ENCODE data around the gene TEK. TPM values are rescaled to one million over a fixed set of nuclear protein-coding genes. Genes with fewer than 3 reads are reported as not detected.

Gene TEK
- total and polyA plus RNA-seq, 10 of the 15 experiments (the other 5 are each of a cell fraction or from before 2014, with no cell fraction given): not detected

GRCh38 chr9:27125030-27125429 lies 16.0 kb downstream of the TEK start:
- FAIRE-seq (no peak), DNase-seq (ENCODE audit: low read depth, low spot score) (no peak), ATAC-seq (no peak)
- no peaks in the 10 kb centered on the region for H3K9me3 ChIP-seq (replicated peaks; ENCODE audit: control insufficient read depth, insufficient read depth, low read length)
- intact Hi-C loops (cut with micrococcal nuclease; ENCODE audit: unreplicated experiment): no loop called here
- no peak overlapping the region for H3K9ac ChIP-seq (ENCODE audit: control insufficient read depth, insufficient read depth, low read length)
- CTCF ChIA-PET: no interaction called here
- no peak overlapping the region for H3K4me3 ChIP-seq
- H2AFZ ChIP-seq (ENCODE audit: control insufficient read depth, low read depth, low read length): no peak overlapping the region
- no TSS peak for BruUV-seq (replicated peaks)
- no peaks in the 10 kb centered on the region for H3K36me3 ChIP-seq (ENCODE audit: control insufficient read depth in 2 of 2, insufficient read depth in 2 of 2, low read length in 1 of 2)
- no peaks in the 10 kb centered on the region for H4K20me1 ChIP-seq (ENCODE audit: control insufficient read depth, insufficient read depth)
- no peak overlapping the region for H3K4me2 ChIP-seq (ENCODE audit: control insufficient read depth, insufficient read depth)
- RAD21 ChIA-PET (ENCODE audit: unreplicated experiment): no interaction called here
- 0 out of 4 replicates have a peak, but pooled peaks cover 0 to 1% of the 10 kb centered on the region in 2 experiments for H3K27me3 ChIP-seq (replicated peaks in 1 of 2; ENCODE audit: control insufficient read depth in 2 of 2, insufficient read depth in 2 of 2, low read length in 1 of 2)
- in situ Hi-C loops (cut with MboI): no loop called here
- SMC1A ChIA-PET (ENCODE audit: uncharacterized antibody, unreplicated experiment): no interaction called here
- H3K79me2 ChIP-seq (ENCODE audit: control insufficient read depth, insufficient read depth, low read length): no peaks in the 10 kb centered on the region
- TF ChIP-seq ZNF274 (IDR thresholded peaks at IDR 0.05; ENCODE audit: insufficient read depth, insufficient read length): no peak
- POLR2A ChIA-PET: no interaction called here
- H3K27ac ChIP-seq (ENCODE audit: control insufficient read depth, insufficient read depth): no peak overlapping the region
- no peaks in the 10 kb centered on the region for H3K4me1 ChIP-seq (ENCODE audit: control insufficient read depth, insufficient read depth, low read length)
- 33% methylated on average over 4 of the region's 4 CpGs for WGBS (ENCODE audit: insufficient coverage, insufficient replicate concordance, low lambda C conversion rate, missing lambda C conversion rate)

- no TSS peak for BruUV-seq (replicated peaks)
- no peak for TF ChIP-seq SMAD1 (IDR thresholded peaks at IDR 0.05; ENCODE audit: low read depth, partially characterized antibody)
- TF ChIP-seq ZBED1 (IDR thresholded peaks at IDR 0.05; ENCODE audit: borderline replicate concordance): no peak
- TF ChIP-seq TAF1 (IDR thresholded peaks at IDR 0.05; ENCODE audit: borderline replicate concordance, low read depth, low read length): no peak
- no peak for TF ChIP-seq SREBF1 (IDR thresholded peaks at IDR 0.05; ENCODE audit: low read length)
- TF ChIP-seq ATF7 (IDR thresholded peaks at IDR 0.05; ENCODE audit: low read depth): no peak
- no peak for TF ChIP-seq EGR1 (IDR thresholded peaks at IDR 0.05; ENCODE audit: borderline replicate concordance in 1 of 2, low read depth in 2 of 2, low read length in 2 of 2)
- TF ChIP-seq ZZZ3 (IDR thresholded peaks at IDR 0.05; ENCODE audit: control insufficient read depth, insufficient read length, low read depth): no peak
- no peak for TF ChIP-seq POLR2AphosphoS2 (IDR thresholded peaks at IDR 0.05; ENCODE audit: low read depth, low read length)
- no peak for TF ChIP-seq CUX1 (IDR thresholded peaks at IDR 0.05; ENCODE audit: insufficient replicate concordance, low read depth, low read length)
- no peak for TF ChIP-seq EZH2 (IDR thresholded peaks at IDR 0.05; ENCODE audit: borderline replicate concordance, control insufficient read depth, low read depth, low read length)
- no peak for TF ChIP-seq HDGF (IDR thresholded peaks at IDR 0.05)
Measured at GRCh38 chr9:27125936-27126335, 16.9 kb downstream of the TEK start.

More at GRCh38 chr9:27125936-27126335, 16.9 kb downstream of the TEK start:
- no peaks in the 10 kb centered on the region for H3K79me2 ChIP-seq (ENCODE audit: control insufficient read depth, insufficient read depth, low read length)
- DNase-seq (ENCODE audit: low read depth, low spot score) (no peak), ATAC-seq (no peak), FAIRE-seq (no peak)
- 0 out of 4 replicates have a peak, but pooled peaks cover 0 to 1% of the 10 kb centered on the region in 2 experiments for H3K27me3 ChIP-seq (replicated peaks in 1 of 2; ENCODE audit: control insufficient read depth in 2 of 2, insufficient read depth in 2 of 2, low read length in 1 of 2)
- H3K9me3 ChIP-seq (replicated peaks; ENCODE audit: control insufficient read depth, insufficient read depth, low read length): no peaks in the 10 kb centered on the region
- H4K20me1 ChIP-seq (ENCODE audit: control insufficient read depth, insufficient read depth): no peaks in the 10 kb centered on the region
- CTCF ChIA-PET: interaction anchor here (0.6 kb wide), 1 partner anchor 32 kb away, joined by 3 read pairs; no protein-coding TSS in a partner anchor
- H3K36me3 ChIP-seq (ENCODE audit: control insufficient read depth in 2 of 2, insufficient read depth in 2 of 2, low read length in 1 of 2): no peaks in the 10 kb centered on the region
- H3K4me2 ChIP-seq (ENCODE audit: control insufficient read depth, insufficient read depth): no peak overlapping the region
- 0% methylated on average over 5 of the region's 5 CpGs for WGBS (ENCODE audit: insufficient coverage, insufficient replicate concordance, low lambda C conversion rate, missing lambda C conversion rate)
- H2AFZ ChIP-seq (ENCODE audit: control insufficient read depth, low read depth, low read length): no peak overlapping the region
- RAD21 ChIA-PET (ENCODE audit: unreplicated experiment): no interaction called here
- intact Hi-C loops (cut with micrococcal nuclease; ENCODE audit: unreplicated experiment): no loop called here
- no peaks in the 10 kb centered on the region for H3K4me1 ChIP-seq (ENCODE audit: control insufficient read depth, insufficient read depth, low read length)
- H3K9ac ChIP-seq (ENCODE audit: control insufficient read depth, insufficient read depth, low read length): no peak overlapping the region
- SMC1A ChIA-PET (ENCODE audit: uncharacterized antibody, unreplicated experiment): no interaction called here
- POLR2A ChIA-PET: no interaction called here
- H3K4me3 ChIP-seq: no peak overlapping the region
- H3K27ac ChIP-seq (ENCODE audit: control insufficient read depth, insufficient read depth): no peak overlapping the region
- in situ Hi-C loops (cut with MboI): no loop called here

Data from GM12878 (cell line).